ENCODE data around the gene CSTB.

Gene CSTB

DNA sequence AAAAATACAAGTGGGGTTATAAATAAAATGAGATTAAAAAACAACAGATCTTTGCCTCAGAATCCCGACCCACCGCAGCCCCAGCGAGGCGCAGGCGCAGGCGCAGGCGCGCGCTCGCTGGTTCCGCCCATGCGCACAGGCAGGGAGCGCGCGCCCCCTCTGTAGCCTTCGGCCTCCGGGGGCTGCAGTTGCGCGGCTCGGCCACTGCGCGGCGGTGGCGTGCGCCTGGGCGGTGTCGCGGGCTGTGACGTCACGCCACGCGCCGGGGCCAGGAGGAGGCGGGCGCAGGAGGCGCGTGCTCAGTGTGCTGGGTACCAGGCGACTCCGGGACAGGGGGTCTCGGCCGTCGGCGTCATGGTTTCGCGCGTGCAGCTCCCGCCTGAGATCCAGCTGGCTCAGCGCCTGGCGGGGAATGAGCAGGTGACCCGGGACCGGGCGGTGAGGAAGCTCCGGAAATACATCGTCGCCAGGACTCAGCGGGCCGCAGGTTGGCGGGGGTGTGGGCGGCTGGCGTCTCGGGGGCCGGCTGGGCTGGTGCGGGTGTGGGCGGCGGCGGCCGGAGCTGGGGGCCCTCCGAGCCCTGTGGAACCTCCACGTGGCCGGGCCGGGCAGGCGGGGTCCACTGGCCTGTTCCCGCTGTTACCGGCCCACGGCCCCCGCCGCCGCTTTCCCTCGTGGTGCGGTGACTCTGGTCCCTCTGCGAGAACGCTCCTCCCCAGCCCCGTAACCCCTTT, 13.3 kb upstream of the CSTB start, which contains the start of gene RRP1:
Gene RRP1 (plus strand): TSS at position 302 of the 734 bp plus-strand sequence. CDS start 53 bp downstream, at position 355.
- peak; percentile 93 for DNase-seq

DNA sequence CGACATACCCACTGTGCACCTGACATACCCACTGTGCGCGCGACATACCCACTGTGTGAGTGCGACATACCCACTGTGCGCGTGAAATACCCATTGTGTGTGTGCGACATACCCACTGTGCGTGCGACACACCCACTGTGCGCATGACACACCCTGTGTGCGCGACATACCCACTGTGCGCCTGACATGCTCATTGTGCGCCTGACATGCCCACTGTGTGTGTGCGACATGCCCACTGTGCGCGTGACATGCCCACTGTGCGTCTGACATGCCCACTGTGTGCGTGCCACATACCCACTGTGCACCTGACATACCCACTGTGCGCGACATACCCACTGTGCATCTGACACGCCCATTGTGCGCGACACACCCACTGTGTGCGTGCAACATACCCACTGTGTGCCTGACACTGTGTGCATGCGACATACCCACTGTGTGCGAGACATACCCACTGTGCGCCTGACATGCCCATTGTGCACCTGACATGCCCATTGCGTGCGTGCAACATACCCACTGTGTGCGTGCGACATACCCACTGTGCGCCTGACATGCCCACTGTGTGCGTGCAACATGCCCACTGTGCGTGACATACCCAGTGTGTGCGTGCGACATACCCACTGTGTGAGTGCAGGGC, 10.8 kb upstream of the CSTB start:
- no peak for DNase-seq

DNA sequence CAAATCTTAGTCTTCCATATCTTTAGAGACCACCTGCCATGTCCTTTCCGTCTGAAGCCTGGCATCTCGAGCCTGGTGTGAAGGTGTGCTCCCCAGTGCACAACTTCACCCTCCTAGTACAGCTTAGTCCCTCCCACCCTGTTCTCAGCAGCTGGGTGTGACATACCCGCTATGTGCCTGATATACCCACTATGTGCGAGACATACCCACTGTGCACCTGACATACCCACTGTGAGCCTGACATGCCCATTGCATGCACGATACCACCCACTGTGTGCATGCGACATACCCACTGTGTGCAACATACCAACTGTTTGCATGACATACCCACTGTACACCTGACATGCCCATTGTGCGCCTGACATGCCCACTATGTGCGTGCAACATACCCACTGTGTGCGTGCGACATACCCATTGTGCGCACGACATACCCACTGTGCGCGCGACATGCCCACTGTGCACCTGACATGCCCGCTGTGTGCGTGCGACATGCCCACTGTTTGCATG, 10.2 kb upstream of the CSTB start:
- DNase-seq = no peak

DNA sequence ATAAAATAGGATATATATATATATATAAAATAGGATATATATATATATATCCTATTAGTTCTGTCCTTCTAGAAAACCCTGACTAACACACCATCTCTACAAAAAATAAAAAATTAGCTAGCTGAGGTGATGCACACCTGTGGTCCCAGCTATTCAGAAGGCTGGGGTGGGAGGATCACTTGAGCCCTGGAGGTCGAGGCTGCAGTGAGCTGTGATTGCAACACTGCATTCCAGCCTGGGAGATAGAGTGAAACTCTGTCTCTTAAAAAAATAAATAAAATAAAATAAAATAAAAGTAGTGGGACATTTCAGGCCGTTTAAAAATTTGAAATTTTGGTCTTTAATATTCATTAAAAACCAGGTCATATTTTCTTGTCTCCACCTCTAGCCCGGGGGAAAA, 9.0 kb upstream of the CSTB start:
- no peak for DNase-seq

DNA sequence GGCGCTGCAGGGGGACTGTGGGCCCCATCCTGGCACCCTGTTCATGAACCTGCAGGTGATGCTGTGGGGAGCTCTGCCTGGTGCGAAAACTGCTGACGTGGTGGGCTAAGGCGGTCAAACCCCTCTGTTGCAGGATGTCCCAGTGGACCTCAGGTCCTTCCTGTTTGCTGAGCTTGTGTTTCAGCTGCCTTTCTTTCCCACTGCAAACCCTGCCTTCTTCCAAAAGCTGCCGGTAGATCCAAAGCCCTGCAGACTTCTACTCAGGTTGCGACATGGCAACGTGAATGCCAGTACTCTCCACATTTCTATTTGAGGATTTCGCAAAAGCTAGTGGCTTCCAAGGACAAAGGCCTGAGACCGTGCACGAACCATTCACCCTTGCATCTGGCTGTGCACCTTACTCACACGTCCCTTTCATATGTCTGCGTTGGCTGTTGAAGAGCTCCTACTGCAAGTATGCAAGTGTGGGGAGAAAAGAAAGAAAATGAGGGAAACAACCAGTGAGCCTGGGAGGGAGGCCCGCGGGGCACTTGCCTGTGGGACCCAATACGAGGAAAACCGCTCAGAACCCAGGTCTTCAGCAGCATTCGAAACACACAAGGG, 7.1 kb upstream of the CSTB start:
- DNase-seq = no peak

DNA sequence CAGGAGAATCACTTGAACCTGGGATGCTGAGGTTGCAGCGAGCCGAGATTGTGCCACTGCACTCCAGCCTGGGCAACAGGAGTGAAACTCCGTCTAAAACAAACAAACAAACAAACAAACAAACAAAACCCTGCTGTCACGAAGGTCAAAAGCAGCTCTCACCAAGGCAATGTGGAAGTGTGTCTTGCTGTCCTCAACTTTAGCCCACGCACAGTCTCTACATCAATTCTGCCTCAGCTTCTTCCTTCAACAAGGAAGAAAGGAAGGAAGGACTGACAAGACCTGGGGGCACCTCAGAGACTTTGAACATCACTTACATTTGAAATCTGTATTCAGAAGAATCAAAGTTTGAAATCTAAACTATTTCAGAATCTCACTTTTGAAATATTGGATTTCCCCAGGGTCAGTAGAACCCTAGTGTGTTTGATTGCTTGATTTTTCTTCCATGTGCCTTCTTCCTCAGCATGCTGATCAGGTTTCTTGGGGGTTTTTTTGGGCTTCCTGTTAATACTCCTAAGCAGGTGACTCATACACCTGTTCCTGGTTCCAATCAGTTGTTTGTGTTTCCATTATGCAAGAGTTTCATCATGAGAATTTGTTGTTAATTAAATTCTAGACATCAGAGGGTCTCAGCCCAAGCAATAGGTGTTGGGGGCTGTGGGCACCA, 6.5 kb upstream of the CSTB start:
- DNase-seq = no peak

DNA sequence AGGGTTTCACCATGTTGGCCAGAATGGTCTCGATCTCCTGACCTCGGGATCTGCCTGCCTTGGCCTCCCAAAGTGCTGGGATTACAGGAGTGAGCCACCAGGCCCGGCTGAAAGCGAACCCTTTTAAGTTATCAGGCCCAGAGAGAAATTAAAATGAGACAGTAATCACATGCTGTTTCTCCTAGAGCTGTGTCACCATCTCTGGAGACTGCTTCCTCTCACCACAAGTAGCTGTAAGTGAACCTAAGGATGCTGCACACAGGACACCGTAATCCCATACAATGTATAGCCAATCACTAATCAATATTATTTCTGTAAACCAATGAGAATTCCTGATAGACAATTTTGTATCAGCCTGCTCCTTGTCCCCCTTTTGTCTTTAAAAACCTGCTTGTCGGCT, 5.7 kb upstream of the CSTB start:
- no peak for DNase-seq

DNA sequence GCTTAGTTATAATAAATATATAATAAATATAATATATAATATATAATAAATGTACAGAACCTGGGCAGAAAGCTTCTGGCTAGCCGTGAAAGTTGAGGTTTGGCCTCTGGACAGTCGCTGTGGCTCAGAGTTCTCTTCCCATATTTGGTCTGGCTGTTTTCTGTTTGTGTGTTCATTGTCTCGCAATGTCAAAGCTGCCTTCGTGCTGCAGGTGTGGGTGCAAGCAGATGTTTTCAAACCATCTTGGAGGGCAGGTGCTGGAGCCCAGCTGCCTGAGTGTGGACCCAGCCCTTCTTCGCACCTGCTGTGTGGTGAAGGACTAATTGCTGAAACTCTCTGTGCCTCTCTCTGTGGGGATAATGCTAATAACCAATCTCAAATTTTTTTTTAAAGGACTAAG, 3.6 kb upstream of the CSTB start:
- DNase-seq = no peak

DNA sequence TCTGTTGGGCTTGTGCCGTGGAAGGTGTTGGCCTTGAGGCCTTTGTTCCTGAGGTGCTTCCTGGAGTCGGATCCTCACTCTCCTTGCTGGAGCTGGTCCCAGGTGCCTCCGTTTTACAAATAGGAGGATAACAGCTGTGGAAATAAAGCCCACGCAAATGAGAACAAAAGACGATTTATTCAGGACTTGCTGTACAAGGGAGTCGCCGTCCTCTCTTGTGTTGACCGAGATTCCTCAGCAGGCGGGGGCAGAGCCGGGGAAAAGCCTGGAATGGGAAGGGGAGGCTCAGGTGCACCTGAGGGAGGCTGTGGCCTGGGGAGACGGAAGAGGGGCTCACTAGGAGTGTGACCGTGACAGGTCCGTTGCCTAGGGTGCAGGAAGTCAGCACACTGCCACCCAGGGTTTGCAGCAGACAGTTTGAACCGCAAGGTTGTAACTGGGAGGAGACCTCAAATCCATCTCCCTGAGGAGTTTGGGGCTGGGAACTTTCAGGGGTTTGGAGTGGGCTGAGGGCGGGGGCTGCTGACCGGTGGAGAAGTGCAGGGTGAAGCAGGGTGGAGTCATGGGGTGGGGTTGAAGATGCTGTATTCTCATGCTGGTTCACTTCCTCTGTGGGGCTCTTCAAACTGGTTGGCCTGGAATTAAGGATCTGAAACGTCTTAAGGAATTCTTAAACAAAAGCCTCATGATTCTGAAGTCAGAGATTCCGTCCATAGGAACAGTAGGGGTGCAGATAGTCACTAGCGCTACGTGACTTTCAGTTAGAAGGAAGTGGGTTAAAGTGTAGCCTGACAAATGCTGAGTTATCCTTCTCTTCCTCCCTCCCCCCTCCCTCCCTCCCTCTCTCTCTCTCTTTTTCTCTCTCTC, 2.6 kb upstream of the CSTB start:
- no peak for DNase-seq

DNA sequence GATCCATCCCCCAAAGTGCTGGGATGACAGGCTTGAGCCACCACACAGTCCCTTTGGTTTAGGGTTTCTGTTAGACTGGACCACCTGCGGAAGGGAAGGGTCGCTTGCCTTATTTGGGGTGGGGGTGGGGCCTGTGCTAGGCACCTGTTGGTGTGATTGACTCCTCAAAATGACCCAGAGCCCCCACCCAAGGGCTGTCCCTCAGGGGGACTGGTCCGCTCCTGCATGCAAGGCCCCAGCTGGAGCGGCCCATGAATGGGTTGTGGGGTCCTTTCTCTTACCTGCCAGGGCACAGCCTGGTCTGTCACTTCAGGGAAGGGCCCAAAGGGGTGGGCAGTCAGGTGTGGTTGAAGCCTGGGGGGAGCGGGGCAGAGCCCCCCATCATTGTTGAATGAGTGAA, 1.8 kb upstream of the CSTB start:
- no peak for DNase-seq

DNA sequence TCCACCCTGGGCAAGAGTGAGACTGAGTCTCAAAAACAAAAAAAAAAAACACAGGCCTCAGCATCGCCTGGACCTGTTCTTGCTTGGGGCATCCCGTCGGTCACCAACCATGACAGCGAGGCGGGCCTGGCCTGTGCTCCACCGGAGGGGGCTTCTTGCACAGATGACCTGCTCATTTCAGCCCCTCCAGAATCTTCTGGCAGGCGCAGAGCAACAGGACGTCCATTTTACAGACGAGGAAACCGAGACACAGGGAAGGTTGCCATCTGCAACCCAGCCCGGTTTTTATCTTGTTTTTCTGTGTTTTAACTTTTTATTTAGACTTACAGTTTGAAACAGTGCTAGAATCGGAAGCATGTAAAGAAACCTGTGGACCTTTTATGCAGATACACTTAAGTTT, 918 bp downstream of the CSTB start:
- DNase-seq = no peak

DNA sequence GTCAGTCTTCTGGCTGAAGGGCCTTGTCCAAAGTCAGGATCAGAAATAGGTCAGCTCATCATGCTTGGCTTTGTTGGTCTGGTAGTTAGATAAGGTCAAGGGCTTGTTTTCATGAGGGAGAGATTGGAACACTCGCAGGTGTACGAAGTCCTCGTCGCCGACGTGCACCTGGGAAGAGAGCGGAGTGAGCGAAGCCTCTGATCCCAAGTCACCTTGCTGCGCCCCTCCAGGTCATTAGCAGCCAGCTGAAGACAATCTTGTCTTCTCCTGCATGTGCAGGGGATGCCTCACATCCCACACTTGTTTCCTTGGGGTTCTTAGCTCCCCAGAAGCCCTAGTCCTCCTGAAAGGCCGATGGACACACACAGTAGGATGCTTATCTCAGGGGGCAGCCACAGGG, 1.9 kb downstream of the CSTB start:
- DNase-seq = no peak

DNA sequence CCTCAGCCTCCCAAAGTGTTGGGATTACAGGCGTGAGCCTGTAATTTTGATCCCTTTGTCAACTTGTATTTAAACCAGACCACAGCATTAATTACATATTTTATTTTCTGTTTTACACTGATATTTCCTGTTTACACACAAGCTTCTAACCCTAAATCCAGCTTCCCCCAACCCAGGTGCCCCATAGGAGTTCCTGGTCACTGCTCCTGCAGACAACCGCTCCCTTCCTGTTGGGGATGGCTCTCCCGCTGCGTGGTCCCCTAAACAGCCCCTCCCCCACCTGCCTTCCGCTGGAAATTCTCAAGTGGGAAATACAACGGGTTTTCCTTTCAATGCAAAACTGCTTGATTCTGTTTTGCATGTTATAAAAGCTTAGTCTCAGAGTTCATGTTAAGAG, 3.7 kb downstream of the CSTB start:
- no peak for DNase-seq

DNA sequence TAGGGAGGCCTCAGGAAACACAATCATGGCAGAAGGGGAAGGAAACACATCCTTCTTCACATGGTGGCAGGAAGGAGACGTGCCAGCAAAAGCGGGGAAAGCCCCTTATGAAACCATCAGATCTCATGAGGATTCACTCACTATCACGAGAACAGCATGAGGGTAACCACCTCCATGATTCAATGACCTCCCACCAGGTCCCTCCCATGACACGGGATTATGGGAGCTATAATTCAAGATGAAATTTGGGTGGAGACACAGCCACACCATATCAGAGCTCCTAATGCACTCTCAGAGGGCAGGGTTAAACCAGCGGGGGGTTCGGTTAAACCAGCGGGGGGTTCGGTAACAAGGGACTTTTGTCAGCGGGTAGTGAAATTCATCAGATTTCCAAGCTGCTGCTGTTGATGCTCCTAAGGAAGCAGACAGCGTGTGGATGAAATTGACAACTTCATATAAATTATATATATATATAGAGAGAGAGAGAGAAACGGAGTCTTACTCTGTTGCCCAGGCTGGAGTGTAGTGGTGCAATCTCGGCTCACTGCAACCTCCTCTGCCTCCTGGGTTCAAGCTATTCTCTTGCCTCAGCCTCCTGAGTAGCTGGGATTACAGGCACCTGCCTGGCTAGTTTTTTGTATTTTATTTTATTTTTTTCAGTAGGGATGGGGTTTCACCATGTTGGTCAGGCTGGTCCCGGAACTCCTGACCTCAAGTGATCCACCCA, 4.2 kb downstream of the CSTB start:
- no peak for DNase-seq

DNA sequence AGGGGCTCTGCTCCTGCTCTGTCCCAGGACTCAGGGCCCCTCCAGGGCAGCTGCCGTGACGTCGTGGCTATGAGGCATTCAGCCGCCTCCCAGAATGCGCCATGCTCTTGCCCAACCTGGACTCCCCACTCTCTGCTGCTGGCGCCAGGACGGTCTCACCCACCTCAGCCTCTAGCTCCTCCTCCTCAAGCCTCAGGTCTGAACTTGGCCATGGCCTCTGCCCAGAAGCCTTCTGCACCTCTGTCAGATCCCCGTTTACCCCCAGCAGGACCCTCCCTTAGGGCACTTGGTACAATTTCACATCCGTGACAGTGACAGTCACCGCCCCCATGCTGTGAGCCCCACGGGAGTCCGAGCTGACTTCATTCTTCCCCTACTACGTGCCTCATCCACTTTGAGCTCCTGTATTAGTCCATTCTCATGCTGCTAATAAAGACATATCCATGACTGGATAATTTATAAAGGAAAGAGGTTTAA, 4.9 kb downstream of the CSTB start:
- no peak for DNase-seq

DNA sequence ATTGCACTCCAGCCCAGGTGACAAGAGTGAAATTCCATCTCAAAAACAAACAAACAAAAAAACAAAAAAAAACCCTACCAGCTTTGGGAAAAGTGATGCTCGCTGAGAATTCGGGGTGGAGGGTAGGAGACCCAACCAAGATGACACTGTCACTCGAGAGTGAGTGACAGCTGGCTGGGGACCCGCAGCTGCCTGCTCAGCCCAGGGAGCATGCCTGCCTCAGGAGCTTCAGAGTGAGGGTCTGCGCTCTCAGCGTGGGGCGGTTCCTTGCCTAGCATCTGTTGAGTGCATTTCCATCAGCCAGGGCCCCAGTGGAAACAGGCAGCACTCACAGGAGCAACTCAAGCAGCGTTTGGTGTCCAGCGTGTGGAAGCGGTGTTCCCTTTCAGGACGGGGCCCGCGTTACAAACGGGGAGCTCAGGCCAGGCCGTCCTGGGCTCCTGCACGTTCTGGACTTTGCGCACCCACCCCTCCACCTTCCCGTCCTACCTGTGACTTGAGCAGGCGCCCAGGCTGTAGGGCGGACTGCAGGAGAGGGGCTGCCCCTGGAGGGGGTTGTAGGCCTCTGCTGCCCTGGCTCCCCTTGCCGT, 5.9 kb downstream of the CSTB start:
- DNase-seq = no peak

DNA sequence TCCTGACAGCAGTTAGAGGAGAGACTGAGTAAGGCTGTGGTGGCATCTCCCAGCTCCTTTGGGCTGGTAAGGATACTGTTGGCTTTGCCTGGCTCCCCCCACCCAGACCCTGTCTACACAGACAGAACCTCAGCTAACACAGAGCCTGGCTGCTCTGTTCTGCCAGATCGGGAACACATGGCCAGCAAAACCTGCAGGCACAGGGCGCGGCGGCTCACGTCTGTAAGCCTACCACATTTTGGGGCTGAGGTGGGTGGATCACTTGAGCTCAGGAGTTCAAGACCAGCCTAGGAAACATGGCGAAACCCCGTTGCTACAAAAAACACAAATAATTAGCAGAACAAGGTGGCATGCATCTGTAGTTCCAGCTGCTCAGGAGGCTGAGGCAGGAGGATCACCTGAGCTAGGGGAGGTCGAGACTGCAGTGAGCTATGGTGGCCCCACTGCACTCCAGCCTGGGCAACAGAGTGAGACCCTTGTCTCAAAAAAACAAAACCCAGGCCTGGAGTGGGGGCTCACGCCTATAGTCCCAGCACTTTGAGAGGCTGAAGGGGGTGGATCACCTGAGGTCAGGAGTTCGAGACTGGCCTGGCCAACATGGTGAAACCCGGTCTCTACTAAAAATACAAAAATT, 6.7 kb downstream of the CSTB start:
- DNase-seq = no peak

DNA sequence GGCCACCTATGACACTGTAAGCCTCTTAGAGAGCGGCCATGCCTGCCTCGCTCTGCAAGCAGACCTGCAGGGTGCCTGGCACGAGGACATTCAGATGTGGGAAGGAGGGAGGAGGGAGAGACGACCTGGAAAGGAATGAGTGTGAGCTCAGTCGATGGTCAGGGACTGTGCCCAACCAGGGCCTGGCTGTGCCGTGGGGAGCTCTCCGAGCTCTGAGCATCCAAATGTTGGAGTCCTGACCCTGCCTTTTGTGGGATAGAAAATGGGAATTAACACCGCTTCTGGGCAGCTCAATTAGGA, 7.3 kb downstream of the CSTB start:
- DNase-seq = no peak

DNA sequence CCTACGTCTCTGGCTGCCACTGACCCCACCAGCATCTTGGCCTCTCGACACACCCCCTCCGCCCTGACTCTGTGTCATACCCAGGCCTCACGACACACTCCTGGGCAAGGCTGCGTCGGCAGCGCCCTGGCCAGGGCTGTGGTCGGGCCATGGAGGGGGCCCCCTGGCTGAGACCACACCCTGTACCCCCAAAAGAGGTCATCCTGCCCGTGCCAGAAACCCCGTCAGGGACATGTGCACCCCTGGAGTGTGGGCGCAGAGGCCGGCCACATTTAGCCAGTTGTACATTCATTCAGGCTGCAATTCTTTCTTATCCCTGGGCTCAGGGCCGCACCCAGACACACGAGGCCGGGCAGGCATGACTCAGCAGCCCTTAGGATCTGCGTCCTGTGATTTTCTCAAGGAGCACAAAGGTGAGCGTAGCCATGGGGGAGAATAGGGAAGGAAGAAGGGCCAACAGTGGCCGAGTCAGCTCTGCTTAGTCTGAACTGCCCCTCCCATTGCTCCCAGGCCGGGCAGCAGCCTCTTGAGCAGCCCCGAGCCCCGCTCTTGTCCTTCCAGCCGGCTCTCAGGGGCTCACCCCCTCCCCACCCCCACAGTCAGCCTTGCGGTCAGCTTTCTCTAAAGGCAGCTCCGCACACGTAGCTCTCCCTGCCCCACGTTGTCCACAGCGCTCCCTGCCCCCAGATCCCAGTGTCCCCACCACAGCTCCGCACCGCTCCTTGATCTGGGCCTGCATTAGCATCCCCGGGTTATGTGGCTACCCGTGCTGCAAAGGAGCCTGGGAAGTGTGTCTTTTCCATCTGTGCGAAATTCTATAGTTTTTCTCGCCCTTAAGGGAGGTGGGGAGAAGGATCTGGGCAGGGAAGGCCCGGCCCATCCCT, 7.9 kb downstream of the CSTB start:
- DNase-seq = no peak

DNA sequence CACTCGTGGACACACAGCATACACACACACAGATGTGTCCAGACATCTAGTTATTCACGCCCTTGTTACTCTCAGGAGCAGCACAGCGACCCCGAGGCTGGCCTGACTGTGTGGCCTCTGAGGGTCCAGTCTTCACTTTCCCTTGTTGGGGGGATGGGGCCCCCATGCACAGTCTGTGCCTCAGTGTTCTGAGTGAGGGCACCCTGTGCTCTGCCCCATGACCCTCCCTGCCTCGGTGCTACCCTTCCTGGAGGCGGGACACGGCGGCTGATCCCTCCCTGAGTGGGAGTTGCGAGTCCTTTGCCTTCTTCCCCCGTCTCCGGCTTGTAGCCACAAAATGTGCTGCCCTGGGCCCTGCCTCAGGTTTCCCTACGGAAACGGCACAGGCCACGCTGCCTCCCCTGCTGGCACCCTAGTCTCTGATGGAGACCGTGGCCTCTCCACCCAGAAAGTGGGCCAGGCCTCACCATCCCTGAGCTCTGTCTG, 8.6 kb downstream of the CSTB start:
- no peak for DNase-seq
